ENCODE measurements around the gene RNF146.
"Not testable (repeated sequence)": the region's sequence is repeated elsewhere in the genome, so short reads cannot be mapped to it uniquely, and the experiment has no call there.

The RNF146 gene

DNA sequence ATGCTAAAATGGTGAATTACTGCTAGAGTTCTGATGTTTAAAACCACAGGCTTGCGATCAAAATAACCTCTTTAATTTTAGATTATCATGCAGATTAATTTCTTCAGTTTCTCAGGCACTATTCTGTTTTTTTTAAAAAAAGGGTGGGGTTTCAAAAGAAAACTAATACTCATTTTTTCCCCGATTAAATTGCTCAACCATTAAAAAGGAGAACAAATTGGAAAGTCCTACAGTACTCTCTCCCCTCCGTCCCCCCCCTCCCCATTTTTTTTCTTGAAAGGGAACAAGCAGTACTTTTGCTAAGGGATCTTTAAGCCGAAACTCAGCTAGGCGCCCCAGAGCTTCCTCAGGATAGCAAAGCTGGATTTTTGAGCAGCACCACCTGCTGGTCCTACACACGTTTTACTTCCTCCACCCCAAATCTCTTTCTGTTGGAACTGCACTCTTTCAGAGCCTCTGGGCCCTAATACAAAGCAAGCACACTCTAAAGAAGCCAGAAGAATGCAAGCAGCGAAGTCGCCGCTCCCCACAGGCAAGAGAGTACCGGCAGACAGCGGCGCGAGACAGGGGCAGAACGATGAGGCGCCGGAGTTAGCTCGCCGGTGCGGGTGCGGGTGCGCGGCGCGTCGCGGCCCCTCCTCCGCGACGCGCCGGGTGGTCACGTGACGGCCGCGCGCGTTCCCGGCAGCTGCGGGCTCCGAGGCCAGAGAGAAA, at the start of gene RNF146:
RNF146 (plus strand) TSS at position 687 of the 714 bp plus-strand sequence. CDS start 13,475 bp downstream, outside the sequence.
- peak; percentile 75 to 77 for DNase-seq

DNA sequence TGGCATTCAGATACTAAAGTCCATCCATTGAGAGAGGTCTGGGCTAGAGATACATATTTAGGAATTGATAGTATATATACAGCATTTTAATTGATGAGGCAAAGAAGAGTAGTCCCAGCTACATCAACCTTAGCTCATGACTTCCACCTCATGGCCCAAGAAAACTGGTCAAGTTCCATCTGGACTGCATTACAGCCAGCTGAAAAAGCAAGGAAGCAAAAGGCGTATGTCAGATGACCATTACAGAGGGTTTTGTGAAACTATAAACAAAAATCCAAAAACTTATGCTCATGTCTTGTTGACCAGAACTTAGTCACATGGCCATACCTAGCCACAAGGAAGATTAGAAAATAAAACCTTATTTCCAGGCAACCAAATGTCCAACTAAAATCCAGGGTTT, 46.8 kb upstream of the RNF146 start:
- DNase-seq, result no peak

- DNase-seq, result no peak
Observed at GRCh38 chr6:127221201-127221600, 45.5 kb upstream of the RNF146 start.

DNA sequence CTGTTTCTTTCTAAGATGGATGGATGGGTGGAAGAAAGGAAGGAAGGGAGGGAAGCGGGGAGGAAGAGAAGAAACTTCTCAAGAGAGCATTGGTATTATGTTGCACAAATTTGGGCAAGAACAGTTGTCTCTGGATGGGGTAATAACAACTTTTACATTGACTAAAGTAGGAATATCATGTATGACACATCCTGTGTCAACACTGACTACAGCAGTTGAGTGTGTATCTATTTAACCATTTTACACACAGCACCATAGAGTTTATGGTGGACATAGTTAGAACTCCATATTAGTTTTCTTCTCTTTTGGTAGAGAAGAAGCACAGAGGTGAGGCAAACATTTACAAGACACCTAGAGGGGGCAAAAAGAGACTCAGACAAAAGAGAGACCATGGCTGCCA, 44.2 kb upstream of the RNF146 start:
- no peak for DNase-seq

DNA sequence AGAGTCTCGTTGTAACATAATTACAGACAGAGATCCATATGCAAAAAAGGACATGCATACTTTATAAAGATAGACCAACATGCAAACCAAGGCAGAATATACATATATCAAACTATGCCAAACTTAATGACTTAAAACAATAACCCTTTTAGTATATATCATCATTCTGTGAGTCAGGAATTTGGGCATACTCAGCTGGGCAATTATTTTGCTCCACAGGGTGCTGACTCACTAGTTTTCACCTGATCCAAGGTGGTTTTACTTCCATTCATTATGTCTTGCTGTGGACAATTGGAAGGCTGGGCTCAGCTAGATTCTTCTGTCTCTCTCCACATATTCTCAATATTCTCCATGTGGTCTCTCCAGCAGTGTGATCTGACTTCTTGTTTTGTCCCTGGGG, 41.2 kb upstream of the RNF146 start:
- no peak for DNase-seq

GRCh38 chr6:127233819-127234218, 32.8 kb upstream of the RNF146 start:
- DNase-seq, result not testable (repeated sequence)

DNA sequence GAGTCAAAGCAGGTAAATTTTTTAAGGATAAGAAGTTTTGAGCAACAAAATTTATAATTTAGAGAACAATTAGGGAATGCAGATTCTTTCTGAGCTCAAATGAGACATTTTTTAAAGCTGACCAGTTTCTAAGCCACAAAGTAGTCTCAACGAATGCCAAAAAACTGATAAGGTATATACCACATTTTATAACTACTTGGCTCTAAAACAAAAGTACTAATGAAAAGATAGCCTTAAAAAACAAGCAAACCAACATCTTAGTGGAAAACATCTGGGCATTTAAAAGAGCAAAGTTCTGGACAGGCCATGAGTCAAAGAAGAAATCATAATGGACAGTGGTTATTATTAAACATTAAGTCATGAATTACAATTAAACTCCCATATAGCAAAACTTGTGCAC, 23.2 kb upstream of the RNF146 start:
- no peak for DNase-seq

DNA sequence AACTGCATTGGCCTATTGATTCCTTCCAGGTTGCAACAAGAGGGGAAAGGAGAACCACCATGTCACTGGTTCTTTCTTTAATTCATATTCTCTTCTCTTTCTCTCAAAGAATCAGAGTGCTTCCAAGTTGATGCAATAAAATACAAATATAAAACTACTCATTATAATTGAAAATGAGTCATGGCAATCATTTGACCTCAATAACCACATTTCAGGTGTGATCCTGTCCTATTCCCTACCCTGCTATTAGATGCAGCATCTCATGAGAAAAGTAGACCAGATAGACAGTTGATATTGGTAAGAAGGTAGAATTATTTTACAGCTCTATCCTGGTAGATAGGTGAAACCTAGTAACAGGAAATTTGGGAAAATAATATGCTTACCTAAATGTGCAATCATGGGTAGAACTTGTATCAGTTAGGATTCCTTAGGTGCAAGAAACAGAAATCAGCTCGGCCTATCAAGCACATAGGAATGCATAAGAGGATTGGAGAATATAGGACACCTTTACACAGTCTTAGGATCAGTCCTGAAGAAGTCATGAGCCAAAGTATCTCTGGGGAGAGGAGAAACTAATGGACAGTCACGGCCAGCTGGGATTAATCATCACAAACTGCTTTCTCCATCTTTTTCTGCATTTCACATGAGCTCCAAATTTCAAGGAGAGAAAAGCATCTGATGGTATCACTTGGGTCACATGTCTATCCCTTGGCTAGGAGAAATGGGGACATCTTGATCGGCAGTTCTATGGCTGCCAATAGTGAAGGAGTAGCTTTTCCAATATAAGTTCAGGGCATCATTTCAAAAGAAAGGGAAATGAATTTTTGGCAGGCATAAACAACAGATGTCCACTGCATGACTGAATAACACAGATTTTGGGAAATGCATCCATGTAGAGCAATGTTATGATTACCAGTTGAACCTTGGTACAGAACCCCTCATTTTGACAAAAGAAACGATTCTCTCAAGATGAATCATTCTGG, 19.3 kb upstream of the RNF146 start:
- DNase-seq, result no peak

DNA sequence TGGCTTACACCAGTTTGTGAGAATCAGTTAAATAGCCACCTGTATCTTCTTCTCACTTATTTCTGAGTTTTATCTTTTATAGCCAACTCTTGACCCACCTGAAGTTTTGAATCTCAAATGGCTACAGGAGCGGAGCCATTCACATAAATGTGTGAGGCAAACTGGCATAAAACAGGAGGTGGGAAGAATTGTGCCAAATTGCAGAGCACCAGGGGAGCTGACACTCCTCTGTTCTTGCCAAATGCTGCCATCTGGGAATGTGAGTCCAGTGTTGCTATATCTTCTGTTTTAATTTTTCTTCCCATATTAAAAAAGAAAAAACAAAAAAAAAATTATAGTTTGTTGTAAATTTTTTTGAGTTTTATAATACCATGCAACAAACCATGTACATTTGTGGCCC, 17.0 kb upstream of the RNF146 start:
- DNase-seq, result no peak

DNA sequence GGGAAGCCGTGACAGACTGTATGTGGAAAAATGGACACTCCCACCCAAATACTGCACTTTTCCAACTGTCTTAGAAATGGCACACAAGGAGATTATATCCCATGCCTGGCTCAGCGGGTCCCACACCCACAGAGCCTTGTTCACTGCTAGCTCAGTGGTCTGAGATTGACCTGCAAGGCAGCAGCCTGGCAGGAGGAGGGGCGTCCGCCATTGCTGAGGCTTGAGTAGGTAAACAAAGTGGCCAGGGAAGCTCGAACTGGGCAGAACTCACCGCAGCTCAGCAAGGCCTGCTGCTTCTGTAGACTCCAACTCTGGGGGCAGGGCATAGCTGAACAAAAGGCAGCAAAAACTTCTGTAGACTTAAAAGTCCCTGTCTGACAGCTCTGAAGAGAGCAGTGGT, 11.4 kb upstream of the RNF146 start:
- no peak for DNase-seq

GRCh38 chr6:127262896-127263295, 3.8 kb upstream of the RNF146 start:
- DNase-seq, result no peak

- DNase-seq, result no peak
Observed at GRCh38 chr6:127263481-127263880, 3.2 kb upstream of the RNF146 start.

DNA sequence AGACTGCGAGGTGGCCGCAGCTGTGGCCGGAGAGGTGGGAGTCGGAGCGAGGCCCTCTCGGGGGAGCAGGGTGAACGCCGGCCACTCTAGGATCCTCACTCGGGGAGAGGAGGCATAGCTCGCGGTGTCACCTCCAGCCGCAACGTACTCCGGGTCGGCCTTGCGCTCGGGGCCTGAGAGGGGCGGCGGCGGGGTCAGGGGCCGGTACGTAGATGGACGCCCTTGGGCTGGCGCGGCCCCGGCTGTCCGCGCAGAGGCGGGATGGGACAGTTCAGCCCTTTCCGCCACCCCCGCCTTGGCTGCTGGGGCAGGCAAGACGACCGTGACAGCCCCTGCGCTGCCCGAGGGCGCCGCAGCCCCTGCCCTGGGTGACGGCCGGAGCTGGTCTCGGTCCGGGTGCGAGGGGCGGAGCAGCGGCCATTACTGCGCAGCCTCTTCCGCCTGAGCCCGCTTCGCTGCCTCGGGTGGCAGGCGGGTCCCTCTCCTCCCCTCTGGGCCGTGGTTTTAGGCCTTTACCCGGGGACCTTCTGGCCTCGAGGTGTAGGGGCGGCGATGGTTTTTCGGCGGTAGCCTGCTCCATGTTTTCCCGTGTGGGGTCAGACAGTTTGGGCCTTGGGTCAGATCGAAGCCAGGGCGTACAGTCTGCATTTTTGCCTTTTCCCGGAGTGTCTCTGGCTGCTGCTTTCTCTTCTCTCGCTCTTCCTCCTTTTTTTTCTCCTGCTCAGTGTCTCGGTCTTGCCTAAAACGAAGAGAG, 405 bp downstream of the RNF146 start:
- peak; percentile 51 to 57 for DNase-seq

- DNase-seq, result peak in 1 of 2 donors; percentile 58
Observed at GRCh38 chr6:127267646-127268625, 1.3 kb downstream of the RNF146 start.

DNA sequence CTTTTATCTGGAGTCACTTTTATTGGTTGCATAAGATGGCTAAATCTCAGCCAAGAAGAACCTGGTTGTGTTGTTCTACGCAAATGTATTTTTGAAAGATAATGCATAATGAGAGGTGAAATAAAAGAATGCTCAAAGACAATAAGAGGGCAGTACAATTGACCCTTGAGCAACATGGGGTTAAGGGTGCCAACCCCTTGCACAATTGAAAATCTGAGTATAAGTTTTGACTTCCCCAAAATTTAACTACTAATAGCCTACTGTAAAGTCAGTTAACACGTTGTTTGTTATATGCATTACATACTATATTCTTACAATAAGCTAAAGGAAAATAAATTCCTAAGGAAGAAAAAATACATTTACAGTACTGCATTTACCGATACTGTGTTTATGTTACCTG, 5.9 kb downstream of the RNF146 start:
- DNase-seq, result no peak

- DNase-seq, result no peak
Observed at GRCh38 chr6:127273499-127273898, 6.8 kb downstream of the RNF146 start.

- DNase-seq, result no peak
Observed at GRCh38 chr6:127276331-127276730, 9.7 kb downstream of the RNF146 start.

DNA sequence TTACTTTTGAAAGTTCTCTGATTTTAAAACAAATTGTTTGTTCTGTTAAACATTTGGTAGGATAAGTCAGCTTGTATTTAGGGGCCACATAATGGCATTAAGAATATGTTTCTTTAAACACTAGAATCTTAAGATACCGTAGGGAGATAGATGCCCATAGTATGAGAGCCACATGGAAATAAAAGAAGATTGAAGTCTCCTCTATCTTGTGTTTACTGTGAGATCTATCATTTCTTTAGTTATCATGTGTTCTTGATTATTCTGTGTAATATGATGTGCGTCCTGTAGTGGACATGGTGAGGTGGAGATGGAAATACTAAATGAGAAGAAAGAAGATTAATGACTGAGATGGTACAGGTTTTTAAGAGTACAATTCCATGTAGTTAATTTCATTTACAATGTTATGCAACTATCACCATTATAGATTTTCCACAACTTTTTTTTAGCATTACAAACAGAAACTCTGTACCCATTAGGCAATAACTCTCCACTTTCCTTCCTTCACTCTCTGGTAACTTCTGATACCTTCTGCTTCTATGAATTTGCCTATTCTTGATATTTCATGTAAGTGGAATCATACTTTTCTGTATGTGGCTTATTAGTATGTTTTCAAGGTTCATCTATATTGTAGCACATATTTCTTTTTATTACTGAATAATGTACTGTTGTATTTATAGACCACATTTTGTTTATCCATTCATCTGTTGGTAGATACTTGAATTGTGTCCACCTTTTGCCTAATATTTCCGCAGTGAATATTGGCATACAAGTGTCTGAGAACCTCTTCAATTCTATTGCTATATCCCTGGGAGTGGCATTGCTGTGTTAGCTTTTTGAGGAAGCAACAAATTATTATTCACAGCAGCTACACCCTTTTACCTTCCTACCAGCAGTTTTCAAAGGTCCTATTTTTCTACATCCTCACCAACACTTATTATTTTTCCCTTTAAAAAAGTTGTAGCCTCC, 11.5 kb downstream of the RNF146 start:
- no peak for DNase-seq

DNA sequence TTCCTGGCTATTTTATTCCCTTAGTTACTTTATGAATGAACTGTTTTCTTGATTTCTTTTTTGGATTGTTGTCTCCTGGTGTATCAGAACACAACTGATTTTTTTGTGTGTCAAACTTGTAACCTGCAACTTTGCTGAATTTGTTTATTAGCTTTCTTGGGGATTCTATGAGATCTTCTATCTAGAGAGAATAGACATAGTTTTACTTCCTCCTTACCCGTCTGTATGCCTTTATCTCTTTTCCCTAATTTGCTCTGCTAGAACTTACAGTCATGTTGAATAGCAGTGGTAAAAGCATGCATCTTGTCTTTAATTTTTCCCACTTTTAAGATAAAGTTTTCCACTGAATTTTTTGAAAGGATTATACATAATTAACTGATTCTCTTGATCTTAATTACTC, 13.2 kb downstream of the RNF146 start:
- DNase-seq, result no peak

DNA sequence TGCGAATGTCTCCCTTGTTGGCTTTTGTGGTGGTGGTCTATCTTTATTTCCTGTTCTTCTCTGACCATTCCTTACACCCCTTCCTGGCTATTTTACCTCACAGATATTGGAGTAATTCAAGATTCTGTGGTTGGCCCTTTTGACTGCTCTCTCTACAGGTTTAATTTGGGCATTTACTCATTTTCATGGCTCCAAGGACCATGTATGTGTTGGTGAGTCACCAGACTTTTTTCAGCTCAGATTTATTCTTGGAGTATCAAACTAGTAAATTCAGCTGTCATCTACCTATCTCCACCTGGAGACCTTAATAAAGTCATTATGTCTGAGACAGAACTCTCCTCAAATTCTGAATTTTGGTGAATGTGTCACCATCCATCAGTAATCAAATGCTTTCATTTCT, 15.5 kb downstream of the RNF146 start:
- DNase-seq, result no peak

GRCh38 chr6:127288705-127289104, 22.0 kb downstream of the RNF146 start:
- no peak for DNase-seq
